ENCODE measurements around the gene TBXAS1.
A peak's percentile ranks its signal among the peaks of the same experiment; 100 is the strongest.

The TBXAS1 gene

DNA sequence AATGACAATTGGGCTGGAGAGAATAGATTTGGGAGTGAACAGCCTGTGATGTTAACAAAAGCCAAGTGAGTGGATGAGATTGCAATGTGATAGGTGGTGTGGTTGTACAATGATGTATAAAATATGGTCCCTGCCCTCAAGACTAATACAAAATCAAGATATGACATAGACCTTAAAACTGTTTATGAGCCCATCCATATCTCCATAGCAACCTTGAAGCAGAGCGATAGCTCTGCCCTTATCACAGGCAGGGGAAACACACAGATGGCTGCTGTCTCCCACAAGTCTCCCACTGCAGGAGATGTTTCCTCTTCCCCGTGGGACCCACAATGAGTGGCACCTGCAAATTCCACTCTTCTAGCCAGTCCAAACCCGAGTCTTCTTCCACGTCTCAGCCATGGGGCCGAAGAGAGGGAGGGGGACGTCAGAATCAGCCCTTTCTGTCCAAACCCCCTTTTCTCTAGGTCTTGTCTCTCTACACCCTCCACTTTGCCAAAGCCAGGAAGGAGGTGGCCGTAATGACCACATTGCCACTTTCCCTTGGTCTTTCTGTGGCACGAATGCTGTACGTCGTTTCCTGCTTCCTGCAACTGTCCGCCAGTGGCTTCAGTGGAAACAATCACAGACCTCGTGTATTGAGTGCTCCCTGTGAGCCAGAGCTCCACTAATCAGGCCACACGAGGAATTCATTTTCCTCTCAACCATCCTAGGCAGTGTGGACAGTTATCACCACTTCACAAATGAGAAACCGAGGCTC, 7.5 kb upstream of the TBXAS1 start:
- DNase-seq (ENCODE audit: low read depth): no peak
- no peak overlapping the region for H3K4me3 ChIP-seq (ENCODE audit: low read depth, low read length)
- TF ChIP-seq, protein P1, sequence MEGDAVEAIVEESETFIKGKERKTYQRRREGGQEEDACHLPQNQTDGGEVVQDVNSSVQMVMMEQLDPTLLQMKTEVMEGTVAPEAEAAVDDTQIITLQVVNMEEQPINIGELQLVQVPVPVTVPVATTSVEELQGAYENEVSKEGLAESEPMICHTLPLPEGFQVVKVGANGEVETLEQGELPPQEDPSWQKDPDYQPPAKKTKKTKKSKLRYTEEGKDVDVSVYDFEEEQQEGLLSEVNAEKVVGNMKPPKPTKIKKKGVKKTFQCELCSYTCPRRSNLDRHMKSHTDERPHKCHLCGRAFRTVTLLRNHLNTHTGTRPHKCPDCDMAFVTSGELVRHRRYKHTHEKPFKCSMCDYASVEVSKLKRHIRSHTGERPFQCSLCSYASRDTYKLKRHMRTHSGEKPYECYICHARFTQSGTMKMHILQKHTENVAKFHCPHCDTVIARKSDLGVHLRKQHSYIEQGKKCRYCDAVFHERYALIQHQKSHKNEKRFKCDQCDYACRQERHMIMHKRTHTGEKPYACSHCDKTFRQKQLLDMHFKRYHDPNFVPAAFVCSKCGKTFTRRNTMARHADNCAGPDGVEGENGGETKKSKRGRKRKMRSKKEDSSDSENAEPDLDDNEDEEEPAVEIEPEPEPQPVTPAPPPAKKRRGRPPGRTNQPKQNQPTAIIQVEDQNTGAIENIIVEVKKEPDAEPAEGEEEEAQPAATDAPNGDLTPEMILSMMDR (IDR thresholded peaks at IDR 0.05; ENCODE audit: low read depth, low read length, missing control alignments): no peak
- in situ Hi-C loops (cut with HindIII; ENCODE audit: low sequenced_read_pairs): no loop called here

DNA sequence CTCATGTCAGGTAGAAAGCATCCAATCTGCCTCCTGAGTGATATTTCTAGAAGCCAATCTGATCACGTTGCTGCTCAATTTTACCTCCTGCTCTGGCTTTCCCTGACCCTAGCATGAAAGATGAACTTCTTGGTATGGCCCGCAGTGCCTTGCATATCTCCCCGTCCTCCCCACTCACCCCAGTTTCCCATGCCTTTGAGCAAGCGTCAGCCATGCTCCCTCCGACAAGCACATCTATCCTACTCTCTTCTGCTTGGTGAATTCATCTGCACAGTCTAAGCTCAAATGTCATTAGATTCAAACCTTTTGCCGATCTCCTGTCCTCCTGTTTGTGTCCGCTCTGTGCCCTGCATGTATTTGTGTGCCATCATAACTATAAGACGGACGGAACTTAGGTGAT, 6.2 kb upstream of the TBXAS1 start:
- no peak overlapping the region for H3K4me3 ChIP-seq (ENCODE audit: low read depth, low read length)
- in situ Hi-C loops (cut with HindIII; ENCODE audit: low sequenced_read_pairs): no loop called here
- TF ChIP-seq, protein P1 (IDR thresholded peaks at IDR 0.05; ENCODE audit: low read depth, low read length, missing control alignments): no peak
- no peak for DNase-seq (ENCODE audit: low read depth)

DNA sequence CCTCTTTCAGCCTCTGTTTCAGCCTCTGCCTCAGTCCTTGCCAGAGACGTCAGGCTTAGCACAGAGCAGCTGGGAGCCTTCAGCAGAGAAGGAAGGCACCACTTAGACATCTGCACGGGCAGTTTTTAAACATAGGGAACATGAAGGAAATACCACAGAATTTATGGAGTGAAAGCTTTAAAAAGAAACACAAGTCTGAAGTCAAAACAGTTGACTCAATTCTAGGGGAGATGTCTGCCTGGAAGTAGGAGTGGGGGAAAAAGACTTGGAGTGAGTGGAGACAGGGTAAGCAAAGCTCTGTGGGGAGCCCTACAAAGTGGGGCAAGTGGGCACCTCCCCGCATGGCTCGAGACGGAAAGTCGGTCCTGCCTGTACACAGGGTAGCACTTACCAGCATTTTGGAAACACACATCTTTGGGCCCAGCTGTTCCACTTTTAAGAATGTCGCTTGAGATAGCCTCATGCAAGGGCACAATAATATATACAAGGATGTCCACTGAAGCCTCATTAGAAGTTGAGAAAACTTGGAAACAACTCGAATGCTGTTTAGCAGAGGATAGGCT, 5.0 kb upstream of the TBXAS1 start:
- TF ChIP-seq, protein P1 (IDR thresholded peaks at IDR 0.05; ENCODE audit: low read depth, low read length, missing control alignments): no peak
- no peak for DNase-seq (ENCODE audit: low read depth)
- no peak overlapping the region for H3K4me3 ChIP-seq (ENCODE audit: low read depth, low read length)
- in situ Hi-C loops (cut with HindIII; ENCODE audit: low sequenced_read_pairs): no loop called here

DNA sequence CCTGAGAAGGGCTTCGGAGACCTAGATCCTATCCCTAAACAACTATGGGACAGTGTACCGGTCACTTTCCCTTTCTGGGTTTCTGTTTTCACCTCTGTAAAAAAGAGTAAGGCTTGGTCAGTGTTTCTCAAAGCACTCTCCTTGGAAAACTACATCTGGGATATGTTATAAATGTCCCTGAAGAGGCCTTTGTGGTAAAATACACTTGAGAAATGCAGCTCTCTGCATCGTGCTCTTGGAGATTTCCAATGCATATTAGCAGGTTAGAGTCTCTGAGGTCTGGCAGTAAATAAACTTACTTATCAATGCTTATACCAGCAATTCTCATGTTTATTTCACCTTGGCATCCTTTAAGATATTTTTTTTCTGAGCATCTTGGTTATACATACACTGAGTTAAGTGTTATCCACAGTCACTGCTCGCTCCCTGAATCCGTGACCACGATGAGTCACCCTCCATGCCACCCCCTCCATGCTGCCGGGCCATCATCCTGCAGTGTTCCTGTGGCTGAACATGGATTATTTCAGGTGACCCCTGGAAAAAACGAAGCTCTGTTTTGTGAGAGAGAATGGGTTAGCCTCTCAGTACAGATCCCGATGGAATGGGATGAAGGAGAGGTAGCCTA, 3.3 kb upstream of the TBXAS1 start:
- no peak overlapping the region for H3K4me3 ChIP-seq (ENCODE audit: low read depth, low read length)
- TF ChIP-seq, protein P1 (IDR thresholded peaks at IDR 0.05; ENCODE audit: low read depth, low read length, missing control alignments): no peak
- in situ Hi-C loops (cut with HindIII; ENCODE audit: low sequenced_read_pairs): no loop called here
- peak; percentile 8 for DNase-seq (ENCODE audit: low read depth)

DNA sequence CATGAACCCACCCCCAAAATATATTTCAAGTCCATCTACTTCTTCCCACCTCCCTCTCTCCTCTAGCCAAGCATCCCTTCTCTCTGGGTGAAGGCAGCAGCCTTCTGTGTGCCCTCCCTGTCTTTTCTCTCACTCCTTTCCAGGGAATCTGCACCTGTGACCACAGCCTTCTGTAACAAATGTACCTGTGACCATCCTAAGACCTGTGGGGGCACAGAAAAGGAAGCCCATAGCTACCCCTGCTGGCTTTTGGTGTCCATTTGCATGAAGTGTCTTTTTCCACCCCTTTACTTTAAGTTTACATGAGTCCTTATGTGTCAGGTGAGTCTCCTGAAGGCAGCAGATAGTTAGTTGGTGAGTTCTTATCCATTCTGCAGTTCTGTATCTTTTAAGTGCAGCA, 2.0 kb upstream of the TBXAS1 start:
- in situ Hi-C loops (cut with HindIII; ENCODE audit: low sequenced_read_pairs): no loop called here
- TF ChIP-seq, protein P1 (IDR thresholded peaks at IDR 0.05; ENCODE audit: low read depth, low read length, missing control alignments): peak; percentile 6
- H3K4me3 ChIP-seq (ENCODE audit: low read depth, low read length): no peak overlapping the region
- DNase-seq (ENCODE audit: low read depth): no peak

DNA sequence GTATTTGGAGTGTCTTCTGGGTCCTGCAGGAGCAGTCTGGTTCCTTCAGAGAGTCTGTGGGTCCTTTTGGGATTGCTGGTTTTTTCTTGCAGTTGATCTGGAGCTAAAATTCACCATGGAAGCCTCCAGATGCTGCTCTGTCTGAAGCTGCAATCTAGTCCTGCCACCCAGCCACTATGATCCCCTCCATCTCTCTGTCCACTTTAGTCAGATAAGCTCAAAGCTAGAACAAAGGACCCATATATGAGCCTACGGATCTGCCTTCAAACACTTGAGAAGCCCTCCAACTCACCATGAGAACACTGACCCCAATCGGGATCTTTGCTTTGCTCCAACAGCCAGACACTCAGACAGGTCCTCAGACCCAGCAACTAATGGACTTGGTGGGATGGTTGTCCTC, 618 bp upstream of the TBXAS1 start:
- DNase-seq (ENCODE audit: low read depth): no peak
- in situ Hi-C loops (cut with HindIII; ENCODE audit: low sequenced_read_pairs): no loop called here
- no peak overlapping the region for H3K4me3 ChIP-seq (ENCODE audit: low read depth, low read length)
- TF ChIP-seq, protein P1 (IDR thresholded peaks at IDR 0.05; ENCODE audit: low read depth, low read length, missing control alignments): no peak
